Endodermal cell (in vitro differentiated cells): ENCODE results near the gene KCNE1. TPM values are rescaled to one million over a fixed set of nuclear protein-coding genes. Genes with fewer than 3 reads are reported as not detected.
"Not testable (repeated sequence)": the region's sequence is repeated elsewhere in the genome, so short reads cannot be mapped to it uniquely, and the experiment has no call there.

ENCODE experiments used
- DNase-seq: peaks from one replicate; pipeline ENCODE4 v3.0.0-alpha.2; 2017
- H3K27ac ChIP-seq: 2 replicates; pipeline ENCODE4 v1.5.1; 2013; ENCODE audit warnings: mild to moderate bottlenecking, low read depth, low read length, moderate library complexity
- H3K27me3 ChIP-seq: 2 replicates; pipeline ENCODE4 v1.6.1; 2013; ENCODE audit warnings: mild to moderate bottlenecking, low read length, moderate library complexity; ENCODE audit not compliant: insufficient read depth, control insufficient read depth, poor library complexity, severe bottlenecking
- H3K36me3 ChIP-seq: 2 replicates; pipeline ENCODE4 v1.7.0; 2013; ENCODE audit warnings: mild to moderate bottlenecking, low read length, moderate library complexity; ENCODE audit not compliant: control insufficient read depth, insufficient read depth
- H3K4me1 ChIP-seq: one replicate; pipeline ENCODE4 v1.7.0; 2013; ENCODE audit warnings: low read length; ENCODE audit not compliant: control insufficient read depth, insufficient read depth
- H3K4me3 ChIP-seq: 2 replicates; pipeline ENCODE4 v1.5.1; 2013; ENCODE audit warnings: mild to moderate bottlenecking, low read length, moderate library complexity
- H3K9ac ChIP-seq: 2 replicates; pipeline ENCODE4 v1.6.1; 2013; ENCODE audit warnings: mild to moderate bottlenecking, low read length, moderate library complexity; ENCODE audit not compliant: poor library complexity, severe bottlenecking; ENCODE audit errors: extremely low read depth
- H3K9me3 ChIP-seq: 2 replicates; pipeline ENCODE4 v1.6.1; 2013; ENCODE audit warnings: mild to moderate bottlenecking, low read length, moderate library complexity; ENCODE audit not compliant: control insufficient read depth
- H3K27ac Mint-ChIP-seq: 2 replicates; pipeline ENCODE4 v1.8.0; 2020; ENCODE audit warnings: mixed read lengths
- H3K27me3 Mint-ChIP-seq: 2 replicates; pipeline ENCODE4 v1.8.0; 2021; ENCODE audit warnings: mild to moderate bottlenecking, mixed read lengths; ENCODE audit not compliant: insufficient read depth
- H3K36me3 Mint-ChIP-seq: 2 replicates; pipeline ENCODE4 v1.8.0; 2020; ENCODE audit warnings: low read depth, mixed read lengths
- H3K4me1 Mint-ChIP-seq: 2 replicates; pipeline ENCODE4 v1.8.0; 2020; ENCODE audit warnings: mixed read lengths
- H3K4me3 Mint-ChIP-seq: 2 replicates; pipeline ENCODE4 v1.8.0; 2020; ENCODE audit warnings: mild to moderate bottlenecking, moderate library complexity, mixed read lengths
- H3K9me3 Mint-ChIP-seq: 2 replicates; pipeline ENCODE4 v1.8.0; 2020; ENCODE audit warnings: mild to moderate bottlenecking, mixed read lengths
- WGBS, 2 experiments: methylation state at CpG; one replicate each; pipeline versions ENCODE4 v1.1.5 to v1.1.7; 2013; ENCODE audit warnings: missing lambda C conversion rate in 2 of 2, mixed read lengths in 1 of 2; ENCODE audit not compliant: insufficient coverage in 1 of 2, insufficient read length in 1 of 2; 5-methylcytosine and 5-hydroxymethylcytosine counted together
- total RNA-seq, 2 donors: library from RNA; stranded (reverse); fragmentation: NEBNext Ultra II Directional in 1 of 2; extraction: Animal tissue kit (Norgen Biotek cat#: 25700) in 1 of 2; gene quantifications; 2 replicates in 1 of 2; 3 replicates in 1 of 2; pipeline ENCODE4 v1.2.1, GENCODE V29; 2021

Gene KCNE1
- total RNA-seq, 2 donors from 2014 or later: 0.24 TPM; not detected in 1

DNA sequence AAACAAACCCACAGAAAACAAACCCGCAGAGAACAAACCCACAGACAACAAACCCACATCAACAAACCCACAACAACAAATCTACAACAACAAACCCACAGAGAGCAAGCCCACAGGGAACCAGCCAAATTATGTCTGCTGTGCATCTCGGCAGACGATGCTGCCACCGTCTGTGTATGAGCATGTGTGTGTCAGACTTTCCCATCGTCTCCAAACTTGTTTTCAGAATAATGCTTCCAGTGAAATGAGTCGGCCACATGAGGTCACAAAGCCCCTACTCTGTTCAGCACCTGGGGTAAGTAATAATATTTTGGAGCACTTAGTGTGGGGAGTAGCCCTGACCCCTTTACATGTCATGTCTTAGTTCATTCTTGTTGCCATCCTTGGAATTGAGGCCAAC is 105.9 kb downstream of the KCNE1 start:
- H3K4me1 Mint-ChIP-seq, H3K36me3 ChIP-seq, H3K27ac ChIP-seq, H3K27me3 ChIP-seq, H3K9me3 ChIP-seq, H3K9me3 Mint-ChIP-seq, H3K27ac Mint-ChIP-seq, H3K4me1 ChIP-seq, H3K4me3 Mint-ChIP-seq, H3K4me3 ChIP-seq, DNase-seq, H3K36me3 Mint-ChIP-seq, H3K9ac ChIP-seq, H3K27me3 Mint-ChIP-seq: not testable (repeated sequence)
- WGBS, 2 experiments: no CpG with 5 or more reads among the region's 6 CpGs

- not testable (repeated sequence) for H3K4me1 ChIP-seq, DNase-seq, H3K27me3 ChIP-seq, H3K36me3 ChIP-seq, H3K4me3 Mint-ChIP-seq, H3K27ac Mint-ChIP-seq, H3K27ac ChIP-seq, H3K27me3 Mint-ChIP-seq, H3K9ac ChIP-seq, H3K9me3 ChIP-seq, H3K9me3 Mint-ChIP-seq, H3K36me3 Mint-ChIP-seq, H3K4me1 Mint-ChIP-seq, H3K4me3 ChIP-seq
- WGBS, 2 experiments: no CpG with 5 or more reads among the region's 2 CpGs
Measured at GRCh38 chr21:34405686-34406085, 106.3 kb downstream of the KCNE1 start.

- H3K4me3 Mint-ChIP-seq, H3K9me3 ChIP-seq, H3K27me3 Mint-ChIP-seq, H3K27ac ChIP-seq, H3K9me3 Mint-ChIP-seq, H3K27ac Mint-ChIP-seq, H3K36me3 Mint-ChIP-seq, H3K27me3 ChIP-seq, H3K36me3 ChIP-seq, H3K4me3 ChIP-seq, DNase-seq, H3K9ac ChIP-seq, H3K4me1 ChIP-seq, H3K4me1 Mint-ChIP-seq: not testable (repeated sequence)
- WGBS, 2 experiments: no CpG with 5 or more reads among the region's 5 CpGs
Measured at GRCh38 chr21:34404742-34405141, 107.3 kb downstream of the KCNE1 start.

GRCh38 chr21:34400522-34400921 is 111.5 kb downstream of the KCNE1 start:
- not testable (repeated sequence) for DNase-seq, H3K36me3 Mint-ChIP-seq, H3K27ac ChIP-seq, H3K27me3 ChIP-seq, H3K27me3 Mint-ChIP-seq, H3K4me3 ChIP-seq, H3K4me1 ChIP-seq, H3K9ac ChIP-seq, H3K36me3 ChIP-seq, H3K9me3 ChIP-seq, H3K9me3 Mint-ChIP-seq, H3K27ac Mint-ChIP-seq, H3K4me3 Mint-ChIP-seq, H3K4me1 Mint-ChIP-seq
- no CpG with 5 or more reads among the region's 5 CpGs for WGBS, 2 experiments

Other genes starting within 250 kb of the KCNE1 start
- 1 to 10 TPM in 1 of 2 donors, under 1 TPM in 1; 0.59 to 3.8 TPM for gene KCNE2, start 148.2 kb downstream of the KCNE1 start, total RNA-seq
- gene SMIM11, start 136.7 kb downstream of the KCNE1 start, total RNA-seq: 10 to 100 TPM in 1 of 2 donors, 1 to 10 TPM in 1; 2.4 to 10.5 TPM
- gene SMIM34, start 88.3 kb downstream of the KCNE1 start, total RNA-seq: not detected
- gene RCAN1, start 102.9 kb upstream of the KCNE1 start, total RNA-seq: 1 to 10 TPM; 6.1 to 6.7 TPM
- 1 to 10 TPM; 1.7 to 2.4 TPM for gene CLIC6, start 156.8 kb upstream of the KCNE1 start, total RNA-seq